Liver (tissue), 9 donors: Measurements from ENCODE around the gene C3orf70. TPM values are rescaled to one million over a fixed set of nuclear protein-coding genes. Genes with fewer than 3 reads are reported as not detected.

Experiments used
- DNase-seq: peaks from one replicate; pipeline ENCODE4 v3.0.0-alpha.2; 2017; ENCODE audit warnings: low spot score
- H3K27ac ChIP-seq, 2 donors: one replicate each; pipeline ENCODE4 v1.7.0; 2013; ENCODE audit warnings: inconsistent platforms in 2 of 2, low read length in 2 of 2, control low read depth in 1 of 2, low read depth in 1 of 2, mild to moderate bottlenecking in 1 of 2
- H3K27me3 ChIP-seq, 4 donors: one replicate each; pipeline versions ENCODE4 v1.6.1 to v1.7.0; 2013; ENCODE audit warnings: low read length in 3 of 4, inconsistent platforms in 1 of 4, mild to moderate bottlenecking in 1 of 4, moderate library complexity in 1 of 4; ENCODE audit not compliant: control insufficient read depth in 4 of 4, insufficient read depth in 4 of 4
- H3K36me3 ChIP-seq, 4 donors: one replicate each; pipeline versions ENCODE4 v1.6.1 to v1.7.0; 2013; ENCODE audit warnings: low read length in 3 of 4, mild to moderate bottlenecking in 3 of 4, low read depth in 1 of 4, moderate library complexity in 1 of 4; ENCODE audit not compliant: control insufficient read depth in 4 of 4, insufficient read depth in 3 of 4
- H3K4me1 ChIP-seq, 4 donors: one replicate each; pipeline versions ENCODE4 v1.6.1 to v1.7.0; 2013; ENCODE audit warnings: low read length in 3 of 4, mild to moderate bottlenecking in 3 of 4, moderate library complexity in 1 of 4; ENCODE audit not compliant: control insufficient read depth in 4 of 4, insufficient read depth in 4 of 4
- H3K4me3 ChIP-seq, 3 donors: one replicate each; pipeline versions ENCODE4 v1.6.1 to v1.7.0; 2013; ENCODE audit warnings: low read length in 3 of 3, control low read depth in 1 of 3, low read depth in 1 of 3, mild to moderate bottlenecking in 1 of 3
- H3K9ac ChIP-seq, 2 donors: one replicate each; pipeline ENCODE4 v1.7.0; 2013; ENCODE audit warnings: low read length in 2 of 2, mild to moderate bottlenecking in 2 of 2, moderate library complexity in 2 of 2, control low read depth in 1 of 2, low read depth in 1 of 2
- H3K9me3 ChIP-seq, 4 donors: one replicate each; pipeline versions ENCODE4 v1.6.1 to v1.7.0; 2013; ENCODE audit warnings: low read length in 3 of 4; ENCODE audit not compliant: control insufficient read depth in 4 of 4
- EGR1 ChIP-seq, 2 donors: IDR thresholded peaks; 2 replicates each; pipeline ENCODE4 v1.6.1; 2016 to 2018; ENCODE audit warnings: antibody characterized with exemption in 2 of 2, low read depth in 2 of 2
- FOXA1 ChIP-seq: IDR thresholded peaks from 2 replicates; pipeline ENCODE4 v1.6.1; 2016; ENCODE audit warnings: antibody characterized with exemption
- FOXA2 ChIP-seq: IDR thresholded peaks from 2 replicates; pipeline ENCODE4 v1.6.1; 2016; ENCODE audit warnings: antibody characterized with exemption
- GABPA ChIP-seq, 2 donors: IDR thresholded peaks in 1 of 2; conservative IDR thresholded peaks in 1 of 2; 2 replicates each; pipeline ENCODE4 v1.6.1; 2016; ENCODE audit warnings: antibody characterized with exemption in 2 of 2, mild to moderate bottlenecking in 1 of 2, moderate library complexity in 1 of 2
- HNF4A ChIP-seq, 2 donors: conservative IDR thresholded peaks; 2 replicates each; pipeline ENCODE4 v1.6.1; 2016; ENCODE audit warnings: antibody characterized with exemption in 2 of 2, mild to moderate bottlenecking in 2 of 2
- HNF4G ChIP-seq: IDR thresholded peaks from 2 replicates; pipeline ENCODE4 v1.6.1; 2016; ENCODE audit warnings: antibody characterized with exemption
- JUND ChIP-seq, 2 donors: IDR thresholded peaks; 2 replicates each; pipeline ENCODE4 v1.6.1; 2016; ENCODE audit warnings: antibody characterized with exemption in 2 of 2
- NR2F2 ChIP-seq: IDR thresholded peaks from 2 replicates; pipeline ENCODE4 v1.6.1; 2016; ENCODE audit warnings: antibody characterized with exemption
- RAD21 ChIP-seq, 2 donors: IDR thresholded peaks; 2 replicates each; pipeline ENCODE4 v1.6.1; 2016; ENCODE audit warnings: antibody characterized with exemption in 2 of 2, mild to moderate bottlenecking in 2 of 2
- RXRA ChIP-seq, 2 donors: IDR thresholded peaks; 2 replicates each; pipeline ENCODE4 v1.6.1; 2017 to 2018; ENCODE audit warnings: antibody characterized with exemption in 2 of 2, mild to moderate bottlenecking in 1 of 2
- SP1 ChIP-seq: IDR thresholded peaks from 2 replicates; pipeline ENCODE4 v1.6.1; 2018; ENCODE audit warnings: antibody characterized with exemption, mild to moderate bottlenecking
- TAF1 ChIP-seq: conservative IDR thresholded peaks from 2 replicates; pipeline ENCODE4 v1.6.1; 2016; ENCODE audit warnings: antibody characterized with exemption, mild to moderate bottlenecking
- YY1 ChIP-seq: IDR thresholded peaks from 2 replicates; pipeline ENCODE4 v1.6.1; 2016; ENCODE audit warnings: antibody characterized with exemption, mild to moderate bottlenecking
- WGBS: extraction: QIAGEN DNeasy Blood & Tissue Kit; methylation state at CpG from one replicate; pipeline ENCODE4 v1.1.7; 2013; 5-methylcytosine and 5-hydroxymethylcytosine counted together
- polyA plus RNA-seq, 2 donors: library from polyadenylated mRNA; stranded (reverse) in 1 of 2; unstranded in 1 of 2; fragments of 200-250 nt in 1 of 2; fragments of >200 nt in 1 of 2; fragmentation: Nextera tagmentation in 1 of 2; extraction: Ambion mirVana in 1 of 2; gene quantifications; one replicate each; pipeline versions ENCODE4 v1.2.1 to v1.2.3, GENCODE V29; 2013 to 2015
- total RNA-seq, 2 donors: library from RNA; depleted of rRNA; stranded (reverse); fragments of >200 nt; gene quantifications; one replicate each; pipeline ENCODE4 v1.2.3, GENCODE V29; 2014
- TF ChIP-seq, protein P1 (sequence below): fragments of 150-350 bp; IDR thresholded peaks from 2 replicates; pipeline ENCODE4 v1.5.1; 2017; ENCODE audit warnings: improper control_type of control experiment, low read depth, low read length; ENCODE audit not compliant: missing input control
- TF ChIP-seq, protein P2 (sequence below): IDR thresholded peaks from 2 replicates; pipeline ENCODE4 v1.6.1; 2016; ENCODE audit warnings: antibody characterized with exemption
- TF ChIP-seq, protein P3 (sequence below): IDR thresholded peaks from 2 replicates; pipeline ENCODE4 v1.6.1; 2016; ENCODE audit warnings: antibody characterized with exemption, mild to moderate bottlenecking
- donor health status: healthy.
- donor health status: healthy.
- donor health status: healthy.
- donor health status: healthy.
- donor health status: healthy.

C3orf70 gene
- total and polyA plus RNA-seq, 4 donors: 0.15 to 0.79 (median 0.41) TPM

DNA sequence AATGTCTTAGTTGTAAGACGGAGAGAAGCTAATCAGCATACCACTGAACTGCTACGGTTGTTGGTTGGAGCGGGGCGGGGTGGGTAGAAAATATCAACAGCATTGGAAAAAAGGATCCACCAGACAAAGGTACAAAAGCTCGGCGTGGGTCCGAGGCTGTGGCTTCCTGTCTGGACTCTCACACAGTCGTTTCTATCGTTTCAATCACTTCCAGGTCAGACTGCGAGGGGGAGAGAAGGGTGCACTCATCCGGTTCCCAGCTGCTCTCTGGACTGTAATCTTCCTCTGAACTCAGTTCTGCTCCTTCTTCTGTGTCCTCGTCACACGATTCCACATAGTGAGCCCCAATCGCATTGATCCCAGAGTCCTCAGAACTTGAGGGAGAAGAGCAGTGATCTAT, 70.0 kb downstream of the C3orf70 start (continued):
- TF ChIP-seq, protein P1, sequence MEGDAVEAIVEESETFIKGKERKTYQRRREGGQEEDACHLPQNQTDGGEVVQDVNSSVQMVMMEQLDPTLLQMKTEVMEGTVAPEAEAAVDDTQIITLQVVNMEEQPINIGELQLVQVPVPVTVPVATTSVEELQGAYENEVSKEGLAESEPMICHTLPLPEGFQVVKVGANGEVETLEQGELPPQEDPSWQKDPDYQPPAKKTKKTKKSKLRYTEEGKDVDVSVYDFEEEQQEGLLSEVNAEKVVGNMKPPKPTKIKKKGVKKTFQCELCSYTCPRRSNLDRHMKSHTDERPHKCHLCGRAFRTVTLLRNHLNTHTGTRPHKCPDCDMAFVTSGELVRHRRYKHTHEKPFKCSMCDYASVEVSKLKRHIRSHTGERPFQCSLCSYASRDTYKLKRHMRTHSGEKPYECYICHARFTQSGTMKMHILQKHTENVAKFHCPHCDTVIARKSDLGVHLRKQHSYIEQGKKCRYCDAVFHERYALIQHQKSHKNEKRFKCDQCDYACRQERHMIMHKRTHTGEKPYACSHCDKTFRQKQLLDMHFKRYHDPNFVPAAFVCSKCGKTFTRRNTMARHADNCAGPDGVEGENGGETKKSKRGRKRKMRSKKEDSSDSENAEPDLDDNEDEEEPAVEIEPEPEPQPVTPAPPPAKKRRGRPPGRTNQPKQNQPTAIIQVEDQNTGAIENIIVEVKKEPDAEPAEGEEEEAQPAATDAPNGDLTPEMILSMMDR: no peak
- TF ChIP-seq YY1 (no peak), TAF1 (no peak), FOXA2 (no peak)

DNA sequence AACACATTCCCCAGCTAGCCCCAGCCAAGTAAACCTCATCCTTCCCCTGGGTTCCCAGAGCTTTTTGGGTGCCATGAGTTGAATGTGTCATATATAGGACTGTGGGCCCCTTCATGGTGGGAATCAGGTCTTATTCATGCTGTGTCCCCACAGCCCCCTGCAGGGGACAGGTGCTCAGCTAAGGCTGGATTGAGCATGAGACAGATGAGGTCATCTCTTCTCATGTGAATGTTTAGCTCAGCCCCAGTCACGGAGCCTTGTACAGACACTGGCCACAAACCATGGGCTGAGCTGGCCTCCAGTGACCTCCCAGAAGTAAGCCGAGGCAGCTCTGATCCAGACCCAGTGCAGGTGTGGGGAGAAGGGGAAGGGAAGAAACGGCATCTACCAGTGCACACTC, 70.7 kb downstream of the C3orf70 start:
- Histone ChIP-seq H3K4me3 (no peak overlapping the region), H3K4me1 (no peaks in the 10 kb centered on the region), H3K27ac (no peak overlapping the region), H3K36me3 (no peaks in the 10 kb centered on the region), H3K9me3 (no peaks in the 10 kb centered on the region), H3K9ac (no peak overlapping the region), H3K27me3 (no peaks in the 10 kb centered on the region)
- 77% methylated on average over 3 of the region's 3 CpGs for WGBS
- no peak for TF ChIP-seq NR2F2
- no peak for TF ChIP-seq JUND (IDR thresholded peaks at IDR 0.05)
- TF ChIP-seq TAF1: no peak
- no peak for TF ChIP-seq SP1
- TF ChIP-seq RAD21 (IDR thresholded peaks at IDR 0.05): no peak
- no peak for TF ChIP-seq EGR1 (IDR thresholded peaks at IDR 0.05; ENCODE audit: low read depth in 2 of 2)
- TF ChIP-seq FOXA1: no peak
- TF ChIP-seq HNF4A (conservative IDR thresholded peaks at IDR 0.05): no peak
- no peak for TF ChIP-seq HNF4G
- TF ChIP-seq RXRA (IDR thresholded peaks at IDR 0.05): no peak
- no peak for TF ChIP-seq YY1
- TF ChIP-seq, protein P1: no peak
- no peak for TF ChIP-seq GABPA (IDR thresholded peaks at IDR 0.05 in 1 of 2, conservative IDR thresholded peaks at IDR 0.05 in 1 of 2)
- TF ChIP-seq, protein P2, sequence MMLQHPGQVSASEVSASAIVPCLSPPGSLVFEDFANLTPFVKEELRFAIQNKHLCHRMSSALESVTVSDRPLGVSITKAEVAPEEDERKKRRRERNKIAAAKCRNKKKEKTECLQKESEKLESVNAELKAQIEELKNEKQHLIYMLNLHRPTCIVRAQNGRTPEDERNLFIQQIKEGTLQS: no peak
- TF ChIP-seq, protein P3, sequence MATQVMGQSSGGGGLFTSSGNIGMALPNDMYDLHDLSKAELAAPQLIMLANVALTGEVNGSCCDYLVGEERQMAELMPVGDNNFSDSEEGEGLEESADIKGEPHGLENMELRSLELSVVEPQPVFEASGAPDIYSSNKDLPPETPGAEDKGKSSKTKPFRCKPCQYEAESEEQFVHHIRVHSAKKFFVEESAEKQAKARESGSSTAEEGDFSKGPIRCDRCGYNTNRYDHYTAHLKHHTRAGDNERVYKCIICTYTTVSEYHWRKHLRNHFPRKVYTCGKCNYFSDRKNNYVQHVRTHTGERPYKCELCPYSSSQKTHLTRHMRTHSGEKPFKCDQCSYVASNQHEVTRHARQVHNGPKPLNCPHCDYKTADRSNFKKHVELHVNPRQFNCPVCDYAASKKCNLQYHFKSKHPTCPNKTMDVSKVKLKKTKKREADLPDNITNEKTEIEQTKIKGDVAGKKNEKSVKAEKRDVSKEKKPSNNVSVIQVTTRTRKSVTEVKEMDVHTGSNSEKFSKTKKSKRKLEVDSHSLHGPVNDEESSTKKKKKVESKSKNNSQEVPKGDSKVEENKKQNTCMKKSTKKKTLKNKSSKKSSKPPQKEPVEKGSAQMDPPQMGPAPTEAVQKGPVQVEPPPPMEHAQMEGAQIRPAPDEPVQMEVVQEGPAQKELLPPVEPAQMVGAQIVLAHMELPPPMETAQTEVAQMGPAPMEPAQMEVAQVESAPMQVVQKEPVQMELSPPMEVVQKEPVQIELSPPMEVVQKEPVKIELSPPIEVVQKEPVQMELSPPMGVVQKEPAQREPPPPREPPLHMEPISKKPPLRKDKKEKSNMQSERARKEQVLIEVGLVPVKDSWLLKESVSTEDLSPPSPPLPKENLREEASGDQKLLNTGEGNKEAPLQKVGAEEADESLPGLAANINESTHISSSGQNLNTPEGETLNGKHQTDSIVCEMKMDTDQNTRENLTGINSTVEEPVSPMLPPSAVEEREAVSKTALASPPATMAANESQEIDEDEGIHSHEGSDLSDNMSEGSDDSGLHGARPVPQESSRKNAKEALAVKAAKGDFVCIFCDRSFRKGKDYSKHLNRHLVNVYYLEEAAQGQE: no peak
- DNase-seq: no peak
